OCI-LY1 (cell line): Measurements from ENCODE around the gene LRCH1.

Source experiments
- H2AFZ ChIP-seq: fragments of 200-600 bp; sonication (generic), shearing (Covaris generic); 2 replicates; pipeline ENCODE4 v1.6.0; 2014; ENCODE audit warnings: antibody characterized with exemption, mild to moderate bottlenecking, low read length
- H3F3A ChIP-seq: fragments of 200-600 bp; sonication (generic), shearing (Covaris generic); 2 replicates; pipeline ENCODE4 v1.6.0; 2014; ENCODE audit warnings: mild to moderate bottlenecking, antibody characterized with exemption, low read length, moderate library complexity; ENCODE audit not compliant: insufficient read depth
- H3K27ac ChIP-seq: fragments of 200-600 bp; sonication (generic); 2 replicates; pipeline ENCODE4 v1.5.1; 2014; ENCODE audit warnings: low read length, mixed run types, mild to moderate bottlenecking, low read depth; ENCODE audit not compliant: poor library complexity, severe bottlenecking
- H3K27me3 ChIP-seq: fragments of 200-600 bp; sonication (generic); 2 replicates; pipeline ENCODE4 v1.6.0; 2014; ENCODE audit warnings: antibody characterized with exemption, mild to moderate bottlenecking, low read length, moderate library complexity; ENCODE audit not compliant: insufficient read depth
- H3K36me3 ChIP-seq: fragments of 200-600 bp; sonication (generic); 2 replicates; pipeline ENCODE4 v1.6.1; 2014; ENCODE audit warnings: mild to moderate bottlenecking, antibody characterized with exemption, low read length, moderate library complexity, mixed read lengths; ENCODE audit not compliant: insufficient read depth
- H3K4me1 ChIP-seq: fragments of 200-600 bp; sonication (generic); 2 replicates; pipeline ENCODE4 v1.5.1; 2014; ENCODE audit warnings: mild to moderate bottlenecking, low read length, moderate library complexity; ENCODE audit not compliant: insufficient read depth, severe bottlenecking
- H3K4me2 ChIP-seq: fragments of 200-600 bp; sonication (generic), shearing (Covaris generic); 2 replicates; pipeline ENCODE4 v1.6.1; 2014; ENCODE audit warnings: low read length
- H3K4me3 ChIP-seq: fragments of 200-600 bp; sonication (generic); 2 replicates; pipeline ENCODE4 v1.5.1; 2014; ENCODE audit warnings: low read length, low read depth, mild to moderate bottlenecking, mixed read lengths; ENCODE audit not compliant: poor library complexity, severe bottlenecking
- H3K79me2 ChIP-seq: fragments of 200-600 bp; shearing (Covaris generic); 2 replicates; pipeline ENCODE4 v1.6.1; 2016; ENCODE audit warnings: mixed run types, low read length, mixed read lengths; ENCODE audit not compliant: insufficient read depth
- H3K9ac ChIP-seq: fragments of 200-600 bp; sonication (generic), shearing (Covaris generic); 2 replicates; pipeline ENCODE4 v1.6.1; 2014; ENCODE audit warnings: mild to moderate bottlenecking, low read length, mixed read lengths
- H3K9me2 ChIP-seq: fragments of 200-600 bp; sonication (generic), shearing (Covaris generic); 2 replicates; pipeline ENCODE4 v1.6.1; 2014; ENCODE audit warnings: low read depth, mild to moderate bottlenecking, low read length, mixed read lengths
- H3K9me3 ChIP-seq: fragments of 200-600 bp; shearing (Covaris generic); 2 replicates; pipeline ENCODE4 v1.6.1; 2014; ENCODE audit warnings: low read length, mixed read lengths
- H4K20me1 ChIP-seq: fragments of 200-600 bp; sonication (generic), shearing (Covaris generic); 2 replicates; pipeline ENCODE4 v1.6.0; 2016; ENCODE audit warnings: mild to moderate bottlenecking, low read length; ENCODE audit not compliant: insufficient read depth
- CTCF ChIP-seq: fragments of 200-600 bp; sonication (generic), shearing (Covaris generic); IDR thresholded peaks from 2 replicates; pipeline ENCODE4 v1.5.1; 2017; ENCODE audit warnings: mild to moderate bottlenecking, antibody characterized with exemption, low read length, moderate library complexity, mixed read lengths
- EZH2 ChIP-seq: fragments of 200-600 bp; sonication (generic), shearing (Covaris generic); IDR thresholded peaks from 2 replicates; pipeline ENCODE4 v1.8.0; 2017; ENCODE audit warnings: borderline replicate concordance, mixed run types, mild to moderate bottlenecking, antibody characterized with exemption, low read length, moderate library complexity, mixed read lengths

Gene LRCH1

GRCh38 chr13:46539231-46539630 lies 13.7 kb upstream of the LRCH1 start:
- Histone ChIP-seq H3K9me3 (no peaks in the 10 kb centered on the region), H3K36me3 (no peaks in the 10 kb centered on the region), H3K9me2 (no peaks in the 10 kb centered on the region), H3K27me3 (no peaks in the 10 kb centered on the region), H3K4me1 (no peaks in the 10 kb centered on the region), H4K20me1 (no peaks in the 10 kb centered on the region), H2AFZ (no peak overlapping the region), H3K9ac (no peak overlapping the region), H3F3A (no peaks in the 10 kb centered on the region), H3K4me3 (no peak overlapping the region), H3K27ac (no peak overlapping the region), H3K4me2 (no peak overlapping the region), H3K79me2 (no peaks in the 10 kb centered on the region)
- TF ChIP-seq EZH2 (no peak), CTCF (no peak)

- Histone ChIP-seq H3K79me2 (no peaks in the 10 kb centered on the region), H3K4me2 (no peak overlapping the region), H4K20me1 (no peaks in the 10 kb centered on the region), H3K27me3 (0 out of 2 replicates have a peak, but pooled peaks cover 4% of the 10 kb centered on the region), H2AFZ (no peak overlapping the region), H3K36me3 (no peaks in the 10 kb centered on the region), H3K27ac (no peak overlapping the region), H3K4me1 (no peaks in the 10 kb centered on the region), H3F3A (no peaks in the 10 kb centered on the region), H3K9ac (no peak overlapping the region), H3K4me3 (no peak overlapping the region), H3K9me3 (no peaks in the 10 kb centered on the region), H3K9me2 (no peaks in the 10 kb centered on the region)
- TF ChIP-seq CTCF (no peak), EZH2 (no peak)
These were observed 11.8 kb upstream of the LRCH1 start for GRCh38 chr13:46541210-46541609.

DNA sequence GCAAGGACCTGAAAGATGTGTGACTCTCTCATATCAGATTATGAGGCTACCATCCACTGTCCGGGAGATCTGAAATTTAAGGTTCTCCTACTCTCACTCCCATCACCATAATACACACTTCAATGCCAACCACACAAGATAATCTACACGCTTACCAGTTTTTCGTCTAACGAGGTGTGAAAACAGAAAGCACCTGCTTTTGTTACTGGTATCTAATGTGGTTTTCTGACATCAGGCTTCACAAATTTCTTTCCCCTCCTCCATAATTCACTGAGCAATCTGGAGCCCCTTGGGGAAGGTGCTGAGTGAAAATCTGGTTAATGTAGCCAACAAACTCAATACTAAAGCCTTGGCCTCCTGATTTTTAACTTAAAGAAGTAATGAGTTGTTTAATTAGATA lies 10.1 kb upstream of the LRCH1 start:
- H3K9ac ChIP-seq = no peak overlapping the region
- no peak overlapping the region for H3K27ac ChIP-seq
- no peaks in the 10 kb centered on the region for H3K4me1 ChIP-seq
- H3K79me2 ChIP-seq = no peaks in the 10 kb centered on the region
- H3F3A ChIP-seq = no peaks in the 10 kb centered on the region
- H3K36me3 ChIP-seq = no peaks in the 10 kb centered on the region
- H3K4me2 ChIP-seq = no peak overlapping the region
- H4K20me1 ChIP-seq = no peaks in the 10 kb centered on the region
- no peak overlapping the region for H3K4me3 ChIP-seq
- no peak overlapping the region for H2AFZ ChIP-seq
- no peaks in the 10 kb centered on the region for H3K9me2 ChIP-seq
- TF ChIP-seq EZH2 (no peak), CTCF (no peak)
- H3K27me3 ChIP-seq = 0 out of 2 replicates have a peak, but pooled peaks cover 4% of the 10 kb centered on the region
- no peaks in the 10 kb centered on the region for H3K9me3 ChIP-seq
